Suprapubic skin (tissue), 4 donors: ENCODE results near the gene CDH4. TPM values are rescaled to one million over a fixed set of nuclear protein-coding genes. Genes with fewer than 3 reads are reported as not detected.

Experiments
- DNase-seq, 2 donors: peaks; one replicate each; pipeline ENCODE4 v3.0.0-alpha.2; 2019; ENCODE audit warnings: low spot score in 2 of 2
- H3K27ac ChIP-seq: fragments of 200-600 bp; sonication (generic); one replicate; pipeline ENCODE4 v1.5.1; 2019
- H3K27me3 ChIP-seq: fragments of 200-600 bp; sonication (generic); one replicate; pipeline ENCODE4 v1.5.1; 2019
- H3K36me3 ChIP-seq: fragments of 200-600 bp; sonication (generic); one replicate; pipeline ENCODE4 v1.5.1; 2019
- H3K4me1 ChIP-seq: fragments of 200-600 bp; sonication (generic); one replicate; pipeline ENCODE4 v1.5.1; 2019
- H3K4me3 ChIP-seq: fragments of 200-600 bp; sonication (generic); one replicate; pipeline ENCODE4 v1.5.1; 2019; ENCODE audit warnings: mild to moderate bottlenecking
- H3K9me3 ChIP-seq: fragments of 200-600 bp; sonication (generic); one replicate; pipeline ENCODE4 v1.5.1; 2019
- EP300 ChIP-seq: sonication (generic); formaldehyde crosslinking; IDR thresholded peaks from one replicate; pipeline ENCODE4 v1.6.1; 2017; ENCODE audit warnings: antibody characterized with exemption
- POLR2A ChIP-seq, 2 donors: fragments of 450-650 bp; IDR thresholded peaks; one replicate each; pipeline ENCODE4 v1.6.1; 2017; ENCODE audit warnings: antibody characterized with exemption in 2 of 2, mild to moderate bottlenecking in 2 of 2, moderate library complexity in 2 of 2
- POLR2AphosphoS5 ChIP-seq, 3 donors: sonication (generic); formaldehyde crosslinking; IDR thresholded peaks; one replicate each; pipeline ENCODE4 v1.6.1; 2017; ENCODE audit warnings: antibody characterized with exemption in 3 of 3
- WGBS: methylation state at CpG from one replicate; pipeline ENCODE4 v1.1.5; 2018; 5-methylcytosine and 5-hydroxymethylcytosine counted together
- total RNA-seq, 4 donors: library from RNA; depleted of rRNA; stranded (reverse); fragments of >200 nt; gene quantifications; one replicate each; pipeline ENCODE4 v1.1.0, GENCODE V29; 2016
- TF ChIP-seq, protein P1 (sequence below), 2 donors: fragments of 200-600 bp in 1 of 2; fragments of 450-650 bp in 1 of 2; sonication (generic) in 1 of 2; IDR thresholded peaks; one replicate each; pipeline ENCODE4 v1.5.1; 2016 to 2019; ENCODE audit warnings: antibody characterized with exemption in 2 of 2, mild to moderate bottlenecking in 1 of 2, moderate library complexity in 1 of 2

CDH4 gene
- total RNA-seq, 4 donors from 2014 or later: 0.91 to 5.9 (median 2.6) TPM

DNA sequence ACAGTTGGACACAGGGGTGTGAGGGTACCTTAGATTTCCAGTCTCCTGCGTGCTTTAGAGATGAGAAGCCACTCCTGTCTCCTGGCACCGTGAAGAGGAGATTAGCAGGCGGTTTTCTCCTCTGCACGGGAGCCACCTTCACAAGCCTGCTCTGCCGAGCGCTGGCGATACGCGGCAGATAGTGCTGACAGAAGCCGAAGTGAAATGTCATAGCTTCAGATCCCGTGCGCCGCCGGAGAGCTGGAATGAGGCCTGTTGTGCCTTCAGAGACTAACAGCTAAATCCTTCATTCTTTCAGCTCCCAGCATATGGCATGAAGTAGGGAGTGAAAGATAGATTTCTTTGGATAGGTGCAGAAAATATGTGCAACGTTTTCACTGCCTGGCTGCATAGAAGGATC is 442.6 kb downstream of the CDH4 start:
- Histone ChIP-seq H3K36me3 (no peaks in the 10 kb centered on the region), H3K27me3 (peaks cover 24% of the 10 kb centered on the region), H3K4me3 (no peak overlapping the region), H3K9me3 (no peaks in the 10 kb centered on the region), H3K27ac (no peak overlapping the region), H3K4me1 (no peaks in the 10 kb centered on the region)
- no peak for TF ChIP-seq POLR2A (IDR thresholded peaks at IDR 0.05)
- TF ChIP-seq POLR2AphosphoS5 (IDR thresholded peaks at IDR 0.05): no peak
- TF ChIP-seq, protein P1, sequence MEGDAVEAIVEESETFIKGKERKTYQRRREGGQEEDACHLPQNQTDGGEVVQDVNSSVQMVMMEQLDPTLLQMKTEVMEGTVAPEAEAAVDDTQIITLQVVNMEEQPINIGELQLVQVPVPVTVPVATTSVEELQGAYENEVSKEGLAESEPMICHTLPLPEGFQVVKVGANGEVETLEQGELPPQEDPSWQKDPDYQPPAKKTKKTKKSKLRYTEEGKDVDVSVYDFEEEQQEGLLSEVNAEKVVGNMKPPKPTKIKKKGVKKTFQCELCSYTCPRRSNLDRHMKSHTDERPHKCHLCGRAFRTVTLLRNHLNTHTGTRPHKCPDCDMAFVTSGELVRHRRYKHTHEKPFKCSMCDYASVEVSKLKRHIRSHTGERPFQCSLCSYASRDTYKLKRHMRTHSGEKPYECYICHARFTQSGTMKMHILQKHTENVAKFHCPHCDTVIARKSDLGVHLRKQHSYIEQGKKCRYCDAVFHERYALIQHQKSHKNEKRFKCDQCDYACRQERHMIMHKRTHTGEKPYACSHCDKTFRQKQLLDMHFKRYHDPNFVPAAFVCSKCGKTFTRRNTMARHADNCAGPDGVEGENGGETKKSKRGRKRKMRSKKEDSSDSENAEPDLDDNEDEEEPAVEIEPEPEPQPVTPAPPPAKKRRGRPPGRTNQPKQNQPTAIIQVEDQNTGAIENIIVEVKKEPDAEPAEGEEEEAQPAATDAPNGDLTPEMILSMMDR (IDR thresholded peaks at IDR 0.05): no peak
- no peak for TF ChIP-seq EP300
- DNase-seq: no peak
- 66% methylated on average over 15 of the region's 15 CpGs for WGBS

DNA sequence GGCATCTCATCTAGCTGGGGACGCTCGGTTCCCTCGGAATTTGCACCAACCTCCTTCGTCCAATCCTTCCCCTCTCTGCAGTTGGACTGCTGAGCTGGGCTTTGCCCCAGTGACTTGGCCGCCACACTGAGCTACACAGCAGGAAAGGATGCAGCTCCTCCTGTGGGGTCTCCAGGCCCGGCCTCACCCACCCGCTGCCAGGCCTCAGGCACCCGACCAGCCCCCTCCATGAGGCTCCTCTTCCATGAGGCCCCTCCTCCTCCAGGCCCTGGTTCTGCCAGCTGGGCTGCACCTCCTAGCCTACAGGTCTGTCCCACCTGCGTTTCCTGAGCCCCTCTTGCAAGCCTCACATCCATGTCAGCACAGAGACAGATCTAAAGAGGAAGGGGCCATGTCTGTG is 443.7 kb downstream of the CDH4 start:
- Histone ChIP-seq H3K27ac (no peak overlapping the region), H3K4me3 (no peak overlapping the region), H3K4me1 (no peaks in the 10 kb centered on the region), H3K9me3 (no peaks in the 10 kb centered on the region), H3K27me3 (peaks cover 16% of the 10 kb centered on the region), H3K36me3 (no peaks in the 10 kb centered on the region)
- no peak for DNase-seq
- 92% methylated on average over 7 of the region's 9 CpGs for WGBS
- no peak for TF ChIP-seq POLR2A (IDR thresholded peaks at IDR 0.05)
- TF ChIP-seq, protein P1 (IDR thresholded peaks at IDR 0.05): no peak

DNA sequence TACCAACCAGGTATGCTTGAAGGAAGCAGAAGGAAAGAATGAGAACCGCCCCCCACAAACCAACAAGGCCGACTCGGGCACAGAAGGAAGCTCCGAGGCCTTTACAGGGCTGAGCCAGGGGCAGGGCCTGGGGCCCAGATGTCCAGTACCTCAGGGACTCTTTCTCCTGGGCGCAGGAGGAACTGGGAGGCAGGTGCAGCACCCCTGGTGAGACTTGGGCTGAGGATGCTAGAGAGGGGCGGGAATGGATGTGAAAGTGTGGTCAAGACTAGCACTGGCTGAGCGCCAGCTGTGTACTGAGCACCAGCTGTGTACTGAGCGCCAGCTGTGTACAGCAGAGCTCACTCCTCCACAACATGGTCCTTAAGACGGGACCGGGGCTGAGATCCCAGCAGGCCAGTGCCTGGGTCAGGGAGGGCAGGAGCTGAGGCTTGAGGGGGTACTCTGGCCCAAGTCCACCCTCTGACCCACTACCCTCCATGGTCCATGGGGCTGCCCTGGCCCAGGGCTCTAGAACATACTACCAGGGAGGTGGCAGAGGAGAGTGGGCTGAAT is 444.2 kb downstream of the CDH4 start:
- WGBS: 85% methylated on average over 8 of the region's 10 CpGs

DNA sequence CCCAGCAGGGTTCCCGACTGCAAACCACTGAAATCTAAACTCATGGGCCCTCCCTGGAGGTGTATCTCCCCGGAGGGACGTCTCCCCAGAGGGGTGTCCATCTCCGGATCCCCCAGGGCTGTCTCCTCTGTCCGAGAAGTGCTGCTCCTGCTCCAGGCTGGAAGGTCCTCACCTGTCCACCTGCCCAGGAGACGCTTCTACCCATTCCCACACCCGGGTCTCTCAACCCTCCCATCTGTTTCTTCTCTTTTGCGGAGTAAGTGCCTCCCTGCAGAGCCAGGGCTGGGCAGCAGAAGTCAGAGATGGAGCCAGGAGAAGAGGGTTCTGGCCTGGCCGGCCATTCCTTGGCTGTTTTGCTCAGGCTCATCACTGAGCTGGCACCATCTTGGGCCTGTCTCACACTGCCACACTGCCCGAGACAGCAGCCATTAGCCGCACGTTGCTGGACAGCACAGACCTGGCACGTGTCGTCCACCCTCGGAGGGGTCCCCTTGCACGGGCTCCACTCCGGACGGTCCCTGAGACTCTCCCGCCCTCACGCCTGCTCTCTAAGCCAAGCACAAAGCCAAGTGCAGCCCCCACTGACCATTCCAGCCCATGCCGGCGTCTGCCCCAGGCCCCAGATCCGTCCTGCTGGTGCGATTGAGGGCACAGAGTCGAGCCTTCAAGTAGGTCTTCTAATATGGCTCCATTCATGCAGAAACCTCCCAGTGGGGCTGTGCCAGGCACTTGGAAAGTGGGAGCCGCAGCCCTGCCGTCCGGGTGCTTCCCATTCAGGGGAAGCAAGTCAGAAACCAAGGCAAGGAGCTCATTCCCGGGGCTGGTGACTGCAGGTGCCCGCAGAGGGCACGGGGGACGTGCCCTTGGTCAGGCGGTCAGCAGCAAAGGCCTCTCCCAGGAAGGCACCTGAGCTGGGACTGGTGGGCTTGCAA is 445.9 kb downstream of the CDH4 start:
- 95% methylated on average over 25 of the region's 33 CpGs for WGBS
- Histone ChIP-seq H3K4me3 (no peak overlapping the region), H3K27ac (no peak overlapping the region), H3K4me1 (no peaks in the 10 kb centered on the region), H3K27me3 (peaks cover 11% of the 10 kb centered on the region), H3K36me3 (no peaks in the 10 kb centered on the region), H3K9me3 (no peaks in the 10 kb centered on the region)
- TF ChIP-seq EP300: no peak
- TF ChIP-seq POLR2A (IDR thresholded peaks at IDR 0.05): no peak
- no peak for TF ChIP-seq POLR2AphosphoS5 (IDR thresholded peaks at IDR 0.05)
- TF ChIP-seq, protein P1 (IDR thresholded peaks at IDR 0.05): no peak
- DNase-seq: no peak

More for the DNA sequence above, 444.2 kb downstream of the CDH4 start:
- Histone ChIP-seq H3K4me3 (no peak overlapping the region), H3K27me3 (peaks cover 14% of the 10 kb centered on the region), H3K27ac (no peak overlapping the region), H3K4me1 (no peaks in the 10 kb centered on the region), H3K9me3 (no peaks in the 10 kb centered on the region), H3K36me3 (no peaks in the 10 kb centered on the region)
- TF ChIP-seq, protein P1 (IDR thresholded peaks at IDR 0.05): no peak
- TF ChIP-seq POLR2AphosphoS5 (IDR thresholded peaks at IDR 0.05): no peak
- TF ChIP-seq EP300: no peak
- TF ChIP-seq POLR2A (IDR thresholded peaks at IDR 0.05): no peak
- DNase-seq: no peak
